Measurements from ENCODE around the gene NOS3.

GRCh38 chr7:151056666-151057505, 66.1 kb downstream of the NOS3 start:
- TF ChIP-seq EZH2phosphoT487 (IDR thresholded peaks at IDR 0.05; ENCODE audit: insufficient read depth, low read depth) (no peak), EZH2 (IDR thresholded peaks at IDR 0.05; ENCODE audit: insufficient read depth, poor library complexity, severe bottlenecking) (no peak)

Data from GM23248 (cell line).